Neural cell (in vitro differentiated cells): ENCODE measurements around the gene POTEG. TPM values are rescaled to one million over a fixed set of nuclear protein-coding genes. Genes with fewer than 3 reads are reported as not detected.
"Not testable (repeated sequence)": the region's sequence is repeated elsewhere in the genome, so short reads cannot be mapped to it uniquely, and the experiment has no call there.

Experiments used
- H2AFZ ChIP-seq: fragments of 200-600, 300-800 bp; sonication (generic), shearing (Covaris generic); 2 replicates; pipeline ENCODE4 v1.6.0; 2014; ENCODE audit warnings: low read depth, mild to moderate bottlenecking, antibody characterized with exemption, low read length, moderate library complexity
- H3F3A ChIP-seq: fragments of 200-600 bp; shearing (Covaris generic); 2 replicates; pipeline ENCODE4 v1.6.1; 2016; ENCODE audit warnings: mild to moderate bottlenecking, moderate library complexity, mixed read lengths, antibody characterized with exemption, low read length; ENCODE audit not compliant: insufficient read depth, poor library complexity, severe bottlenecking
- H3K27ac ChIP-seq: fragments of 200-600, 300-800 bp; sonication (generic), shearing (Covaris generic); 2 replicates; pipeline ENCODE4 v1.5.1; 2014; ENCODE audit warnings: mild to moderate bottlenecking, low read length, moderate library complexity
- H3K27me3 ChIP-seq: fragments of 300-800, 200-600 bp; sonication (generic), shearing (Covaris generic); 2 replicates; pipeline ENCODE4 v1.6.0; 2014; ENCODE audit warnings: mild to moderate bottlenecking, low read depth, low read length, moderate library complexity; ENCODE audit not compliant: insufficient read depth
- H3K36me3 ChIP-seq: fragments of 300-800, 200-600 bp; sonication (generic), shearing (Covaris generic); 2 replicates; pipeline ENCODE4 v1.5.1; 2014; ENCODE audit warnings: mild to moderate bottlenecking, antibody characterized with exemption, low read length, moderate library complexity; ENCODE audit not compliant: insufficient read depth
- H3K4me2 ChIP-seq: fragments of 300-800, 200-600 bp; sonication (generic), shearing (Covaris generic); 2 replicates; pipeline ENCODE4 v1.6.0; 2014; ENCODE audit warnings: mild to moderate bottlenecking, low read length
- H3K4me3 ChIP-seq: fragments of 300-800, 200-600 bp; sonication (generic), shearing (Covaris generic); 2 replicates; pipeline ENCODE4 v1.5.1; 2014; ENCODE audit warnings: mild to moderate bottlenecking, low read length, moderate library complexity
- H3K79me2 ChIP-seq: fragments of 200-600 bp; shearing (Covaris generic); replicated peaks from 2 replicates; pipeline ENCODE4 v1.6.0; 2014; ENCODE audit warnings: mild to moderate bottlenecking, low read length, moderate library complexity; ENCODE audit not compliant: insufficient read depth
- H3K9ac ChIP-seq: fragments of 300-800, 200-600 bp; sonication (generic), shearing (Covaris generic); 2 replicates; pipeline ENCODE4 v1.6.1; 2016; ENCODE audit warnings: mild to moderate bottlenecking, low read length, mixed read lengths
- H3K9me2 ChIP-seq: fragments of 200-600 bp; shearing (Covaris generic); 2 replicates; pipeline ENCODE4 v1.6.1; 2016; ENCODE audit warnings: mild to moderate bottlenecking, low read length, mixed read lengths; ENCODE audit not compliant: insufficient read depth
- H3K9me3 ChIP-seq: fragments of 200-600, 300-800 bp; sonication (generic), shearing (Covaris generic); 2 replicates; pipeline ENCODE4 v1.6.1; 2016; ENCODE audit warnings: mild to moderate bottlenecking, mixed run types, low read length, moderate library complexity, mixed read lengths
- H4K20me1 ChIP-seq: fragments of 200-600 bp; shearing (Covaris generic); 2 replicates; pipeline ENCODE4 v1.6.1; 2016; ENCODE audit warnings: mild to moderate bottlenecking, mixed run types; ENCODE audit not compliant: insufficient read depth
- polyA plus RNA-seq: library from polyadenylated mRNA; depleted of rRNA; stranded (reverse); fragments of >200 nt; gene quantifications from 2 replicates; pipeline ENCODE4 v1.2.3, GENCODE V29; 2014

Gene POTEG
- polyA plus RNA-seq, 1 donor from 2014 or later = not detected

DNA sequence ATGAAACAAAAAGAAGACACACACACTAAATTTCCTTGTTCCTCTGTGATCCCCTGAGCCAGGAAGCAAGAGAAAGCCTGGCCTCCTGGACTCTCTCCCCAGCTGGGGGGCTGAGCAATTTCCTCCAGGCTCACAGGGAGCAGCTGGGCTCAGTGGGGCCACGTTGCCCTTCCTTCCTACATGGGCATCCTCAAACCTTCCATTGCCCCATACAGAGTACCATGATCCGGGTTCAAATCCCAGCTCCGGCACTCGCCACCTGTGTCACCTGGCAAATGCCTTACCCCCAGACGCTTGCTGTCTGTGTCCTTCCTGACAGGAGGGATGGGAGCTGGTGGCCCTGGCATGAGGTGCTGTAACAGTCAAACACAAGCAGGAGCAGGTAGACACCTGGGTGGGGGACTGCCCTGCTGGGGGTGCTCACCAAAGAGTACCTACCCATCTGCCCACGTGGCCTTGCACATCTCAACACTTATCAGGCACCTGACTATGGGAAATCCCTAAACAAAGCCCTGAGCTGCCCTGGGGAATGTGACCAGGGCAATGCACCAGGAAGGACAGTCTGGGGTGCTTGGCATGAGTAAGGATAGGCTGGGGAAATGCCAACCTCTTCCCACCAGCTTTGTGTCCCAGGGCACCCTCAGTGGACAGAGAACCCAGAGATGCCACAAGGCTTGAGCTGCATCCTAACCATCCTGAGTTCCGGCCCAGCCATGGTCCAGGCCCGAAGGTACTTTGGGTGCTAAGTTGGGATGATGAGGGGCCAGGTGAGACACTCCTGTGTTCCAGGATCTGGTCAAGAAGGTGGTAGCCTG is 2.4 kb upstream of the POTEG start:
- H3K27ac ChIP-seq, H3K36me3 ChIP-seq, H4K20me1 ChIP-seq, H2AFZ ChIP-seq, H3K4me2 ChIP-seq, H3K27me3 ChIP-seq, H3F3A ChIP-seq, H3K4me3 ChIP-seq, H3K79me2 ChIP-seq, H3K9me2 ChIP-seq, H3K9ac ChIP-seq, H3K9me3 ChIP-seq: not testable (repeated sequence)

DNA sequence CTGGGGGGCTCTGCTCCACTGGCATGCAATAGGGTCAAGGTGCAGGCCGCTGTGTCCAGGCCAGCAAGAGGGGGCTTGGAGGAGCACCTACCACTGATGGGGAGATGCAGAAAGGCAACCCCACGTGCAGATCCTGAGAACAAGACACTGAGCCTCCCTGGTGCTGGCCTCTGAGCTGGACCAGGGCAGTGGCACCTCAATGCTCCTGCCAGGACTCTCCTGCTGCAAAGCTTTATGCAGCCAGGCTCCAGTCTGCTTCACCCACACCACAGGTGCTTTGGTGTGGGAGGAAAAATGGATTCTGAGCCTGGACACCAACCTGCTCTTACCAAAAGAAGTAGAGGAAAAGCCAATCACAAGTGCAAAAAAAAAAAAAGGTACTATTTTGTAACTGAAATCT is 1.7 kb upstream of the POTEG start:
- not testable (repeated sequence) for H4K20me1 ChIP-seq, H3K9me3 ChIP-seq, H3K27me3 ChIP-seq, H3K79me2 ChIP-seq, H3K9ac ChIP-seq, H3K9me2 ChIP-seq, H3K4me3 ChIP-seq, H3K27ac ChIP-seq, H3F3A ChIP-seq, H3K4me2 ChIP-seq, H3K36me3 ChIP-seq, H2AFZ ChIP-seq

DNA sequence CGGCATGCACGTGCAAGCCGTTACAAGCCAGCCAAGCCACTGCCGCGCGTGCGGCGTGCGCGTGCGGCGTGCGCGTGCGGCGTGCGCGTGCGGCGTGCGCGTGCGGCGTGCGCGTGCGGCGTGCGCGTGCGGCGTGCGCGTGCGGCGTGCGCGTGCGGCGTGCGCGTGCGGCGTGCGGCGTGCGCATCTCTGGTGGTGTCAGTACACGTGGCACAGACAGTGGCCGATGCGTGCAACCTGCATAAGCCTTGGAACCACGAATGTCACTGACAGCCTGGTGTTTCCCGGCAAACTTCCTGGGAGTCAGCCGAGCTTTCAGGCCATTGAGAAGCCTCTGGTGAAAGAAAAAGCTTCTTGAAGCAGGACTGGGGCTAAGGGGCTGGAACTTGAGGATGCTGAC is 750 bp upstream of the POTEG start:
- not testable (repeated sequence) for H4K20me1 ChIP-seq, H3K4me3 ChIP-seq, H3K36me3 ChIP-seq, H3K27me3 ChIP-seq, H3F3A ChIP-seq, H3K9me3 ChIP-seq, H2AFZ ChIP-seq, H3K4me2 ChIP-seq, H3K9me2 ChIP-seq, H3K27ac ChIP-seq, H3K9ac ChIP-seq, H3K79me2 ChIP-seq

GRCh38 chr14:19433765-19434164 is 376 bp downstream of the POTEG start:
- not testable (repeated sequence) for H3K79me2 ChIP-seq

DNA sequence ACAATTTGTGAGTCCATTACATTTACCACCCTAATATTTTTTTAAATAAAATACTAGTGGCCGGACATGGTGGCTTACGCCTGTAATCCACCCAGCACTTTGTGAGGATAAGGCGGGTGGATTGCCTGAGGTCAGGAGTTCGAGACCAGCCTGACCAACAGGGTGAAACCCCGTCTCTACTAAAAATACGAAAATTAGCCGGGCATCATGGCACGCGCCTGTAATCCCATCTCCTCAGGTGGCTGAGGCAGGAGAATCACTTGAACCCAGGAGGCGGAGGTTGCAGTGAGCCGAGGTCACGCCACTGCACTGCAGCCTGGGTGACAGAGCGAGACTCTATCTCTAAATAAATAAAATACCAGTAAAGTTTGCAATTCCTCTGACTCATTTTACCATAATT is 25.6 kb downstream of the POTEG start:
- not testable (repeated sequence) for H4K20me1 ChIP-seq, H2AFZ ChIP-seq, H3K9me3 ChIP-seq, H3F3A ChIP-seq, H3K36me3 ChIP-seq, H3K4me3 ChIP-seq, H3K9ac ChIP-seq, H3K79me2 ChIP-seq, H3K9me2 ChIP-seq, H3K27ac ChIP-seq, H3K4me2 ChIP-seq, H3K27me3 ChIP-seq

More at GRCh38 chr14:19433765-19434164, 376 bp downstream of the POTEG start:
- H3K9me2 ChIP-seq, H3K9me3 ChIP-seq, H3K36me3 ChIP-seq, H3K9ac ChIP-seq, H2AFZ ChIP-seq, H3K4me3 ChIP-seq, H3K27ac ChIP-seq, H4K20me1 ChIP-seq, H3F3A ChIP-seq, H3K27me3 ChIP-seq, H3K4me2 ChIP-seq: not testable (repeated sequence)

DNA sequence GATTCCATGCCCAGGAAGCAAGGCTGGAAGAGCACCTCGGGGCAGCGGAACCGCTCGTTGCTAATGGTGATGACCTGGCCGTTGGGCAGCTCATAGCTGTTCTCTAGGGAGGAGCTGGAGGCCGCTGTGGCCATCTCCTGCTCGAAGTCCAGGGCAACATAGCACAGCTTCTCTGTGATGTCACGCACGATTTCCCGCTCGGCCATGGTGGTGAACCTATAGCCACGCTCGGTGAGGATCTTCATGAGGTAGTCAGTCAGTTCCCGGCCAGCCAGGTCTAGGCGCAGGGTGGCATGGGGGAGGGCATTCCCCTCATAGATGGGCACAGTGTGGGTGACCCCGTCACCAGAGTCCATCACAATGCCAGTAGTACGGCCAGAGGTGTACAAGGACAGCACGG is 32.0 kb downstream of the POTEG start:
- not testable (repeated sequence) for H3F3A ChIP-seq, H3K4me2 ChIP-seq, H3K27ac ChIP-seq, H3K79me2 ChIP-seq, H3K9me2 ChIP-seq, H3K9me3 ChIP-seq, H3K4me3 ChIP-seq, H3K36me3 ChIP-seq, H4K20me1 ChIP-seq, H2AFZ ChIP-seq, H3K27me3 ChIP-seq, H3K9ac ChIP-seq

DNA sequence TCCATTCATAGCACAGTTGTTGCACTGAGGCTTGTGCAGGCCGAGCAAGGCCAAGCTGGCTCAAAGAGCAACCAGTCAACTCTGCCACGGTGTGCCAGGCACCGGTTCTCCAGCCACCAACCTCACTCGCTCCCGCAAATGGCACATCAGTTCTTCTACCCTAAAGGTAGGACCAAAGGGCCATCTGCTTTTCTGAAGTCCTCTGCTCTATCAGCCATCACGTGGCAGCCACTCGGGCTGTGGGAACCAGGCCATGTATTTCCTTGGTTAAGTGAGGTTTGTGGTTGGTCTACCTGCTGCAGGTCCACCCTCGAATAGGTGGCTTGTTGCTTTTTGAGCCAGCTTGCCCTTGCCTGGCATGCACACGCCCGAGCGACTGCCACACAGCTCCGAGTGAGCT is 39.4 kb downstream of the POTEG start:
- H3K9me2 ChIP-seq, H3K4me3 ChIP-seq, H3K4me2 ChIP-seq, H3F3A ChIP-seq, H3K27ac ChIP-seq, H3K27me3 ChIP-seq, H3K36me3 ChIP-seq, H3K9me3 ChIP-seq, H4K20me1 ChIP-seq, H3K9ac ChIP-seq, H3K79me2 ChIP-seq, H2AFZ ChIP-seq: not testable (repeated sequence)

DNA sequence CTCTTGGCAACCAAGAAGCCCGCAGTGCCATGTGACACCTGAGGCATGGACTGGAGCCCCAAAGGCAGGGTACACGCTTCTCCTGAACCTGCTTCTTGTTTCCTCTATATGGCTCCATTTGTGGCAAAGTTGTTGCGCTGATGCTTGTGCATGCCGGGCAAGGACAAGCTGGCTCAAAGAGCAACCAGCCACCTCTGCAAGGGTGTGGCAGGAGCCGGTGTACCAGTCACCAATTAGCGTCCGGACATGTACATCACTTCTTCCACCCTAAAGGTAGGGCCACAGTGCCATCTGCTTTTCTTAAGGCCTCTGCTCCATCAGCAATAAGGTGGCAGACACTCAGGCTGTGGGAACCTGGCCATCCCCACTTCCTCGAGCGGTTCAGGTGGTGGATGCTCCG is 43.9 kb downstream of the POTEG start:
- not testable (repeated sequence) for H3K9me3 ChIP-seq, H3K79me2 ChIP-seq, H3K4me2 ChIP-seq, H3K27me3 ChIP-seq, H3K27ac ChIP-seq, H3K9ac ChIP-seq, H3K9me2 ChIP-seq, H3K36me3 ChIP-seq, H4K20me1 ChIP-seq, H3F3A ChIP-seq, H2AFZ ChIP-seq, H3K4me3 ChIP-seq
